Midbrain (tissue), 1 donor: ENCODE measurements around the gene LRRTM3.

Source experiments
- DNase-seq: peaks from one replicate; lab custom pipeline; 2025; lab: John Stamatoyannopoulos, UW

LRRTM3 gene

GRCh38 chr10:67022099-67022498 lies 96.3 kb downstream of the LRRTM3 start:
- DNase-seq = no peak

- DNase-seq = no peak
Measured at GRCh38 chr10:67033878-67034277, 108.0 kb downstream of the LRRTM3 start.

DNA sequence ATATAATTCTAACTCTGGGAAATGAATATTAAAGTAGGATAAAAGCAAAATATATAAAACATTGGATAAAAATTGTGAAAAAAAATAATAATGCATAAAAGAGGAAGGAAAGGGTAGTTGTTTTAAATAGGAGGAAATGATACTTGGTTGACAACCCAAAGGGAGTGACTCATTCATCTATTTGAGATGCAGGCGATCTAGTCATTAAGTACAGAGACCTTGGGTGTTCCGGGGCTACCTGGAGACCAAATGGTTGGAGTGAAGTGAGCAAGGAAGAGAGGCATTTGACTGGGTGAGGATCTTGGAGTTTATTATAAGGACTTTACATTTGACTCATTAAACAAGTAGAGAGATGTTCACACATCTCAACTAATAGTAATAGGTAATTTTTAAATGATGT lies 111.0 kb downstream of the LRRTM3 start:
- DNase-seq = no peak

DNA sequence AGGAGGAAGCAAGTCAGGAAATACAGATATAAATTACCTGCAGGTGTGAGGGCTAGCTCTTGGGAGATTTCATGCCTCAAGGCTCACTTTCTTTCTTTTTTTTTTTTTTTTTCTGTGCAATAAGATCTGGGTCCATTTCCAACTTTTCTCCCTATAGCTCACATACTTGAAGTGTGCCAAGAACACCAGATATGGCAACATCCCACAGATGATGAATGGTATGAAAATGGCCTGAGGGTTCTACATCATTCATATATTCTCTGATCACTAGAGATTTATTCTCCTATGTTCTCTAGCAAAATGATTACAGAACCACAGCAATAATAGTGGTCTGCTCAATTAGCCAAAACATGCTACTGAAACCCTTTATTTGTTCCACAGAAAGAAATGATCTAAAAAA lies 117.2 kb downstream of the LRRTM3 start:
- no peak for DNase-seq

GRCh38 chr10:67045404-67045803 lies 119.6 kb downstream of the LRRTM3 start:
- DNase-seq = no peak

DNA sequence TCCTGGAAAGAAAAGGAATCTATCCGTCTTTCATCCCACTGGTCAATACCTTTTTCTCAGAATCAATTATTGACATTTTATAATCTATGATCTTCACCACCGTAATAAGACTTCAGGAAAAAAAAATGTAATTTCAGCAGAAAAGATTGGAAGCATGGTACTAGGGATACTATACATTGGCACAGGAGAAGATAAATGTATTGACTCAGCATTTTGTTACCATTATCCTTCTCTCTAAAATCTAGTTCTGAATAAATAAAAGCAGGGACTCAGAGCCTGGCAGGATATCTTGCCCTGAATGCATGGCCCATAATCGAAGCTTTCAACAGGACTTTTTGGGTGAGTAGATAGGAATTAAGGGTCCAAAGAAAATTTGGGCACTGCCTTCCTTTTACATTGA lies 120.7 kb downstream of the LRRTM3 start:
- DNase-seq = no peak

DNA sequence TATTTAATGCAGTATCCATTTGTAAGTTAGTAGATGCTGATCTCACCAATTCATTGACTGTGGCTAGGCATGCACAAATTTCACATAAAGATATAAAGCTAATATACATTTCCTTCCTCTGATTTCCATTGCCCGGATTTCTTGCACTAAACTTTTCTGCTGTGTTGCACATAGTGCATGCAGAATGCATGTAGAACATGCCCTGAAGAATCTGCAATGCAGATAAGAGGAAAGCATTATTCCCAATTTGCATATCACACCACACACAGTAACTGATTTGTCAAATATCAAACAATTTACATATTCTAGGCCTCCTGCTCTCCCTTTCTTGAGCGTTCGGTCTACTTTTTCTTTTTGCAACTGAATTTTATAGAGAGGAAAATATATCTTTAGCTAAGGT lies 124.2 kb downstream of the LRRTM3 start:
- DNase-seq = no peak

DNA sequence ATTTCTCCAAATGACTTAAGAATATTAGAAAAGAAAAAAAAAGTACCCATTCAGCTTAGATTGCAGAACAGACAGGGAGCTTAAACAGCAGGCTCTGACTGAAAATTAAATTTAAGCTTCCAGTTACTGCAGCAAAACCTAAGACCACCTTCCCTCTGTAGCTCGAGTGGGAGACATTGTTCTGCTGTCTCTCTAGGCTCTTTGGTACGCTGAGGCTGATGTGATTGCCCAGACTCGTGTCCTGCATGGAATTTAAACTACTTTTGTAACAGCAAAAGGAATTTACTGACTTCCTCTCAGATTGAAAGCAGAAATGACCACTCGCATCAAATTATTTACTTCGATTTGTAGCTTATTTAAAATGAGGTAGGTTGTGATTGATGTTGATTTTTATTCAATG lies 124.6 kb downstream of the LRRTM3 start:
- no peak for DNase-seq

GRCh38 chr10:67072654-67073053 lies 146.8 kb downstream of the LRRTM3 start:
- no peak for DNase-seq

DNA sequence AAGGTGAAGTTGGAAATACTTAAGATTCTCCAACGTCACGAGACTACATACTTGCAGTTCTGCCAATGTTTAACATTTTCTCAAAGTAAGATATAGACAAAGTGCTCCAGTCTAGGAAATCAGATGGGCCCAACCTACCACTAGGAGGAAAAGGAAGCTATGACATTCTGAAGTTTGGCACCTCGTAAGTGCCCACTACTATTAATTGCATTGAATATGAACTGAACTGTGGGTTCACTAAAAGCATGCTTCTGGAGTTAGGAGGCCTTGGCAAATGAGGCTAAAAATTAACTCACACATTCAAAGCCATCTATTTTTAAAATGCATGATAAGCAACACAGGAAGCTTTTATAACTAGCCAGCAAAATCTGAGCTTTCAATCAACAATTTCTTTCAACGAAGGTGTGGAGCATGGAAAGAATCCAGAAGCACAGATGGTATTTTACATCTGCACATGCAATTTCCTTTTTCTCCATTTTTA lies 149.7 kb downstream of the LRRTM3 start:
- no peak for DNase-seq

GRCh38 chr10:67076144-67076543 lies 150.3 kb downstream of the LRRTM3 start:
- DNase-seq = no peak

- no peak for DNase-seq
Measured at GRCh38 chr10:67077376-67077775, 151.5 kb downstream of the LRRTM3 start.

DNA sequence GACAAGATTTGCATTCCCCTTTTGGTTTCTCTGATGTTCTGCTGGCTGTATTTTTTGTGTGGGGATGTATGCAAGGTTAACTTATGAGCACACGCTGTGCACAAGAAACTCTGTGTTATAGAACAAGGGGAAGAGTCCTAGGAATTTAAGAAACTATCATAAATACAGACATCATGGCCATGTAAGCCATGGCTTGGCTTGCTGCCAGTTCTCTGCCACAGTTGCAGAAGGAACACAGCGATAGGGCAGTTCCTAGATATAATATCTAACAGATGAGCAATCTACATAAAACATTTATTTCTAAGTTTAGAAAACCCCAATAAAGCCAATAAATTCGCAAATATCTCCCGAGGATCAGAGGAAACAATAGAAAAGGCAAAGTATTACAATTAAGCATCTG lies 153.3 kb downstream of the LRRTM3 start:
- DNase-seq = peak; percentile 10

GRCh38 chr10:67086327-67087134 lies 160.7 kb downstream of the LRRTM3 start:
- no peak for DNase-seq

DNA sequence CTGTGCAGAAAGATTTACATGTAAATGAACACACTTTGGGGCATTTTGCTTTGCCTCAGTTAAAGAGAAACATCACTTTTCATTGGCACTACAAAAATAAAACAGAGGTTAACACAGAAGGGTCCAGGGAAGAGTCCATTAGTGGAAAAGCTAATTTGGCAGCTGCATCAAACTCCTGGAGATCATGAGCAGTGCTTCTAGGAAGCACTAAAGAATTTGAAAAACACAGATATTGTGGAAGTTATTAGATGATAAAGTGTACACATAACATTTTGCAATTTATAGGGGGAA lies 161.2 kb downstream of the LRRTM3 start:
- no peak for DNase-seq

DNA sequence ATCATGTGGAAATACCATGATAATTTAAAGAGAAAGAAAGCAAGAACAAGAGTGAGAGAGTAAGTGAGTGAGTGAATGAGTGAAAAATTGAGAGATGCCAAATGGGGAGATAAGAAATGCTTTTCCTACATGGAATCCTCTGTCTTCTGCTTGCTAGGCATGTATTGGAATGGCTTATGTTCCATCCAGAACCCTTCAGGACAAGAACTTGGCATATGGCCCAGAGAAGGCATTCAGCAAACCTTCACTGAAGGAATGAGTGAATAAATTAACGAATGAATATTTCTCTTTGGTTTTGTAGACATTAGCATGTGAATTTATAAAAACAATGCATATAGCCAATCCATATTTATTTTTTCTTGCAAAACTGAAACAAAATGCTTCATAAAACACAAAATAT lies 162.2 kb downstream of the LRRTM3 start:
- DNase-seq = peak; percentile 36

GRCh38 chr10:67095531-67095930 lies 169.7 kb downstream of the LRRTM3 start:
- no peak for DNase-seq

GRCh38 chr10:67098461-67098860 lies 172.6 kb downstream of the LRRTM3 start:
- no peak for DNase-seq

DNA sequence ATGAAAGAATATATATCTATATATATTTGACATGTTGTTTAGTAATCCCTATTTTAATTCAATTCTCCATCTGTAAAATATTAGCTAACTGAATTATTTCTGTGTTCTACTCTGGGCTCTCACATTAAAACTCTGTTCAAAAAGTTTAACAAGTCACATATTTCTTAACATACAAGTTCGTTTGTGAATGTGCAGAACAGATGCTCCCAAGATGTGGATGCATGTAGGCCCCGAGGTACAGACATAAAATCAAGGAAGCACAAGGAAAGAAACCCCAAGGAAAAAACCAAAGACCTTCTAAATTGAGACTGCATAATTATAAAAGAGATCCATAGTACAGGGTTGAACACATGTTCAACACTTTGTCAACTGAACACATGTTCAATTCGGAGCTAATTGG lies 175.1 kb downstream of the LRRTM3 start:
- no peak for DNase-seq

GRCh38 chr10:67107670-67108069 lies 181.8 kb downstream of the LRRTM3 start:
- no peak for DNase-seq

DNA sequence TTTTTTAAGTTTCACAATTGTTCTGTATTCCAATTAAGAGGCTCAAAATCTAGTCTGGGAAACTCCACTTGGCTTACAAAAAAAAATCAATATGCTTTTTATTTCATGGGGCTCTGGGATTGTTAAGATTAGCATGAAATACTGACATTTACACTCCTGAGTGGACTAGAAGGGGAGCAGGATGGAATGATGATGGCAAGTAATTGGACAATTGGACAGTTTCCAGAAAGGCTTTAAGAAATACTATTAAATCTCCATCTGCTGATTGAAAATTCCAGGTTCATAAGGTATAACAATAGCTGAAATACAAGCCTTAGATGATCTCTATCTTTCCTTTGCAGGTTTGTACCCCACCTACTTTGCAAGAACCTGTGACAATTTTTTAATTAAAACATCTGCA lies 184.4 kb downstream of the LRRTM3 start:
- DNase-seq = no peak

GRCh38 chr10:67112765-67113164 lies 186.9 kb downstream of the LRRTM3 start:
- DNase-seq = no peak

DNA sequence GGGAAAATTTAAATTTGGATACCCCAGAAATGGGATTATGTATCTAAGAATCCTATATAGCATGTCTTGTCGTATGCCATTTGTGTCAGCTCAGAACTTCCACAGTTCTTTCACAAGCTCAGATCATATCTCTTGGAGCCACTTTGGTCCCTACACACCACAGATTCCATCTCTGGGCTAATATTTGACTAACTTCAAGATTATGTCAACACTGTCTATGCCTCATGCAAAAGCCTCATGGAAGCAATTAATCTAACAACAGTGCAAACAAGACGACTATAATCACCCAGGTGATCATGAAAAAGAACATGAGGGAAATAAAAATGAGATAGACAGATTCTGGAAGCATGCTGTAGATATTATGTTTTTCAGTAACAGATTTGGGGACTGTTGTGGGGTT lies 189.1 kb downstream of the LRRTM3 start:
- no peak for DNase-seq

DNA sequence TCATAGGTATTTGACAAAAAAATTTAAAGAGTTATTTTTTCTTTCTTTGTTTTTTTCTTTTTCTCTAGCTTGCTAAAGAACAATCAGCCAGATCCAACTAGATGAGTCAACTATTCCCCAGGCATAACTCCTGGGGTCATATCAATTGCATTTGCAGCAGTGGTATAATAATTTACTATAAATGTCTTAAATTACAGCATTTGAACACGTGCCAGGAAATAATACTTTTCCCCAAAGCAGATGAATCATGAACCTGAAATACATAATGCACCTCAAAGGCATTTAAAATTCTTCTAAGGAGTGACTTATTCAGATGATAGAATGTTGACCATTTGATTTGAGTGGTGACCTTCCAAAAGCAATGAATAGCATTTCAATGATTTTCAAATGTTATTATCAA lies 190.1 kb downstream of the LRRTM3 start:
- DNase-seq = no peak
